GM18873 (cell line): Measurements from ENCODE around the gene CD82.
"Not testable (repeated sequence)": the region's sequence is repeated elsewhere in the genome, so short reads cannot be mapped to it uniquely, and the experiment has no call there.

ENCODE experiments used
- ATAC-seq: cut with Tn5 transposase; IDR thresholded peaks from one replicate; pipeline ENCODE4 v1.9.1; 2021; ENCODE audit warnings: mild to moderate bottlenecking, moderate library complexity, moderate number of reproducible peaks; ENCODE audit not compliant: unreplicated experiment, low FRiP score

CD82 gene

DNA sequence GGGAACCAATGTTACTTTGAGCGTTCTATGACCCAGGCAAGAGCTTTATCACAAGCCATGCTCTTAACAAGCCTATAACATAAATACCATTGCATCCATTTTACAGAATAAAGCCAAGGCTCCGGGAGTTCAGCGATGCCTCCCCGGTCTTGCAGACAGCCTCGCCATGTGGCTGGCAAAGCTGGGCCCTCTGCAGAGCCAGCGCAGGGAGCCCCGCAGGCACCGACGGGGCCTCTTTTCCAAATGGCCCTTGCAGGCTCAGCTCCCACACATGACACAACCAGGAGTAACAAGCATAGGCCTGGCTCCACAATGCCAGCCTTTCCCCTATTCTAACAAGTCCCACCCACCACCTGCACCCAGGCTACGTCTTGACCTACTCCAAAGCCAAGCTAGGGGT lies 89.1 kb downstream of the CD82 start:
- ATAC-seq = no peak

DNA sequence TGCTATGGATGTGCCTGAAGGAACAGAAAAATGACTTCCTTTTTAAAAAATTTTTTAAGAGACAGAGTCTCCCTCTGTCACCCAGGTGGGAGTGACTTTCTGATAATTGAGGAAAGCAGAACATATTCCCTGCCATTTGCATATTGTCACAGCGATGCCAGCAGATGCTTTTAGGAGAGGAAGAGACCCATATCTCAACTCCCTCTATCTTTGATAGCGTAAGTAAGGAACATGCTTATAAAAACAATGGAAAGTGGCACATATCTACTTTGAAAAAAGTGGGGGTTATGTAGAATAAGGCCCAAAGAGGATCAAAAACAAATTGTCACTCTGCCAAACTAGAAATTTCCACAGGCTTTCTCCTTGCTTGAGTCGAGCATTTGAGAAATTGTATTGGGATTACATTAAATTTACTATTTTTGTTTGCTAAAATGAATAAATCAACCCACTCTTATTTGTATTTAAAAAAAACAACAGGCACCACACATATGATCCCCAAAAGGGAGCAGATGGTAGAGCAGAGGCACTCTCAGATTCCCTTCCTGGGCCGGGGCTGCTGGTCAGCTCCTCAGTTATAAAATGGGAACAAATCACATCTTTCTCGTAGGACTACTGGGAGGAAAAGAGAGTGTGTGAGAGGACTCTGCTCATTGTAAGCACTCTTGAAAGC lies 92.5 kb downstream of the CD82 start:
- no peak for ATAC-seq

DNA sequence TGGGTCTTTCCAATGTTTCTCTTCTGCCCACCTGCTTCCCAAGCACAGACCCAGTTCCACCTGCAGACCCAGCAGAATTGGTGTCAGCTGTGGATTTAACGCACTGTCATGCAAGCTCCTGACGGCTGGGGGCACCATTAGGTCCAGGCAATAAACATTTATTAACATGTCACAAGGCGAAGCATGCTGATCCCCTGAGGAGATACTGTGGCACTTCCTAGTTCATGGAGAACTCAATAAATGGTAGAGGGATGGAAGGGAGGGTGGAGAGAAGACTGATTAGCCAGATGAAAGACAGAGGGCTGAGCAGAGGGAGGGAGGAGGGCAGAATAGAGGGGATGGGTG lies 93.0 kb downstream of the CD82 start:
- no peak for ATAC-seq

DNA sequence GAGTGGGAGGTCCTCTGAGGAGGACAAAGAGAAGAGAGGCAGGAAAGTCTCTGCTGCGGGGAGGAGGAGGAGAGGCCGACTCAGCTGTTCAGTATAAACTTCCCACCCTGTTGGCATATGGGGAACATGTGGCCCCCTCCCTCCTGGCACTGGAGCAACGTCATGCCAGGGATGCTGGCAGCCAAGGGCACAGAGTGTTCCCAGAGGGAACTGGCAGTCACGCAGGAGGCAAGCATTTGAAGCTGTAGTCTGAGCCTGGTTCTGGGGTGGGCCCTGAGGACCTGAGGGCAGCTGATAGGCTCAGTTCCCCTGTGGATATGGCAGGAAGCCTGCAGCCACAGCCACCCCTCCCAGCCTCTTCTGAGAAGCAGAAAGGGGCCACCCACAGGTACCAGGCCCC lies 94.2 kb downstream of the CD82 start:
- no peak for ATAC-seq

DNA sequence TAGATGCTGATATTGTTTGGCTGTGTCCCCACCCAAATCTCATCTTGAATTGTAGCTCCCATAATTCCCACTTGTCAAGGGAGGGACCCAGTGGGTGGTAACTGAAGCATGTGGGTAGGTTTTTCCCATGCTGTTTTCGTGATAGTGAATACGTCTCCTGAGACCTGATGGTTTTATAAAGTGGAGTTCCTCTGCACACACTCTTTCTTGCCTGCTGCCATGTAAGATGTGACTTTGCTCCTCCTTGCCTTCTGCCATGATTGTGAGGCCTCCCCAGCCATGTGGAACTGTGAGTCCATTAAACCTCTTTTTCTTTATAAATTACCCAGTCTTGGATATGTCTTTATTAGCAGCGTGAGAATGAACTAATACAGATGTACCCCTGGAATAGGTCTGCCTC lies 95.1 kb downstream of the CD82 start:
- not testable (repeated sequence) for ATAC-seq

DNA sequence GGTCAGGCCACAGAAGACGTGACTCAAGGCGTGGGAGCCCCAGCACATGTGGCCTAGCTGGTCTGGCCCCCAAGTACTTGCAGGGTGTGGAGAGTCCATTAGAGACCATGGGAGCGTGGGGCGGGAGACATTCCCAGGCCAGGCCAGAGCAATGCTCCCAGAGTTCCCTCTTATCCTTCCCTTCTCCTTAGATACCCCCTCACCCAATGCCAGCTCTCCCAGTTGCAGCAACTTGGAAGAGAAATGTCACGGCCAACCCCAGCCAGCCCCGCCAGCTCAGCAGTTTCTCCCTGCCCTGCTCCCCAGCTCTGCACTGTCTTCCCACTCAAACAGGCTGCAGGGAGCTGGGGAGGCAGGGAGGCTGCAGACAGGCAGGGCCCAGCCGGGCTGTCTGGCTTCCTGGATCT lies 95.9 kb downstream of the CD82 start:
- no peak for ATAC-seq
